ENCODE data around the gene CBX4.

The CBX4 gene

DNA sequence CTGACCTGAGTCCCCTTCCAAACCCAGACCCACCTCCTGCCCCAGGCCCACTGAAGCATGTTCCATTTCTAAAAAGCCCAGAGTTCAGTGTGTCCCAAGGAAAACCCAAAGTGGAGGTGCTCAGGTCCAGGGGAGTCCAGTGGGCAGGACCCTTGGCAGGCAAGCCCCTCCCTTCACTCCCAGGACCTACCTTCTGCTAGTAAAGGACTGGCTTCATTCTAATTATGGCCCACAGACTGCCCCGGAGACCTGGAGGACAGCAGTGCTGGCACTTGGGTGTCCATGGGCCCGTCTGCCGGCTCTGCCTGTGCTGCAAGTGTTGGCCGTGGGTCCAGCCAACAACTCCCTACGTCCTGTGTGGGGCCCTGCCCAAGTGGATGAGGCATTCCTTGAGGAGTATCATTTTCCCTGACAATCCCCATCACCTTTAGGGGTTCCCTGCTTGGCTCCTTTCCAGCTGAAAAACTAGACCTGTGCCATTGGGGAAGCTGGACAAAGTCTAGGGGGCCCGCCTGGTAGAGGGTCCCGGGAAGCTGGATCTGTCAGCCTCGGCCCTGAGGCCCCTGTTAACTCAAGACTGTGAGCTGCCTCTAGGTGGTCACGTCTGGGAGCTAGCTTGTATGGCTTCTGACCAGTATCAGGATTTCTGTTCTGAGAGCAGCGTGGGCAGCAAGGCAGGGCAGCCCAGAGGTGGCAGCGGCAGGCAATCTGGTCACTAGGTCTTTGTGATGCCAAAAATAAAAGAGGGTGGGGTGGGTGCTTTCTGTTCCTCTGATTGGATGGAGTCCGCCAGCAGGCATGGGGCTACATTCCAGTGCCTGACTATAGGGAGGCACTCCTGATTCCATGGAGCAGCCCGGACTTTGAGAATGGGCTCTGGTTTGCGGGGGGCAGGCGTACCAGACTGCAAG, 53.1 kb downstream of the CBX4 start:
- no peak for DNase-seq

DNA sequence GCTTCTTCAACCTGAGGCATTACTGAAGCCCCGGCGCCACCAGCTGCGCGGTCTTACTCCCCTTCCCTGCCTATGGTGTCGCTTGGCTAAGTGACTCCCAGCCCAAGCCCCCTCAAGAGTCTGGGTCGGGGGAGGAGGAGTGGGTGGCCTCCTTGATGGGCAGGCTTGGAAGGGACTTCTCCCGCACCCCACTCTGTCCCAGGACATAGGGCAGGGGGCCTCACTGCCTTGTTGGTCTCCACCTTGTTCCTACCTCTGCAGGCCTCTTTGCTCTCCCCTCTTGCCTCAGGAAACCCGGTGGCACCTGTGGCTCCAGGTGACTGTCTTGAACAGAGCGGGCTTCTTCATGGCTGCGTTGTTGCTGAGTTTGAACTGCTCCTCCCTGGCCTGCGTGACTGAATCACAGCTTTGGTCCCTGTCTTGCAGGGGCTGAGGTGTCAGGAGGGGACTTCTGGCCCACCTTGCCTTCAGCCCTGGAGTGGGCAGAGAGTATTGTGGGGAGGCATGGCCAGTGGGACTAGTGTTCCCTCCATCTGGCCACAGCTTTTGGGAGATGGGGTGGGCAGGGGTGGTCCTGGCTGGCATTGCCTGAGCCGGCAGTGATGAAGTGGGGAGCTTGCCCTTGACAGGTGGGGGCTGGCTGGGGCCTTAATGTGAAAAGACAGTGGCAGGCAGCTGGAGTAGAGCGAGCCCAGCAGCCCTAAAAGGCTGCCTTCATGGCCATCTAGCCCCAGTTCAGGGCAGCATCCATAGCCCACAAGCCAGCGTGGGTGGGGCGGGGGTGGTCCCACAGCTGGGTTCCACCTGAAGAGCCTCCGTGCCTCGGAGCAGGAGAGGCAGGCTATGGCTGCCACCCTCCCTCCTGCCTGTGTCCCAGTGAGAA, 54.0 kb downstream of the CBX4 start:
- DNase-seq, result no peak

DNA sequence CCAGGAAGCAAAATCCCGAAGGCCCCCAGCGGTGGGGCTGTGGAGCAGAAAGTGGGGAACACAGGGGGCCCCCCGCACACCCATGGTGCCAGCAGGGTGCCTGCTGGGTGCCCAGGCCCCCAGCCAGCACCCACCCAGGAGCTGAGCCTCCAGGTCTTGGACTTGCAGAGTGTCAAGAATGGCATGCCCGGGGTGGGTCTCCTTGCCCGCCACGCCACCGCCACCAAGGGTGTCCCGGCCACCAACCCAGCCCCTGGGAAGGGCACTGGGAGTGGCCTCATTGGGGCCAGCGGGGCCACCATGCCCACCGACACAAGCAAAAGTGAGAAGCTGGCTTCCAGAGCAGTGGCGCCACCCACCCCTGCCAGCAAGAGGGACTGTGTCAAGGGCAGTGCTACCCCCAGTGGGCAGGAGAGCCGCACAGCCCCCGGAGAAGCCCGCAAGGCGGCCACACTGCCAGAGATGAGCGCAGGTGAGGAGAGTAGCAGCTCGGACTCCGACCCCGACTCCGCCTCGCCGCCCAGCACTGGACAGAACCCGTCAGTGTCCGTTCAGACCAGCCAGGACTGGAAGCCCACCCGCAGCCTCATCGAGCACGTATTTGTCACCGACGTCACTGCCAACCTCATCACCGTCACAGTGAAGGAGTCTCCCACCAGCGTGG, 54.8 kb downstream of the CBX4 start:
- no peak for DNase-seq

DNA sequence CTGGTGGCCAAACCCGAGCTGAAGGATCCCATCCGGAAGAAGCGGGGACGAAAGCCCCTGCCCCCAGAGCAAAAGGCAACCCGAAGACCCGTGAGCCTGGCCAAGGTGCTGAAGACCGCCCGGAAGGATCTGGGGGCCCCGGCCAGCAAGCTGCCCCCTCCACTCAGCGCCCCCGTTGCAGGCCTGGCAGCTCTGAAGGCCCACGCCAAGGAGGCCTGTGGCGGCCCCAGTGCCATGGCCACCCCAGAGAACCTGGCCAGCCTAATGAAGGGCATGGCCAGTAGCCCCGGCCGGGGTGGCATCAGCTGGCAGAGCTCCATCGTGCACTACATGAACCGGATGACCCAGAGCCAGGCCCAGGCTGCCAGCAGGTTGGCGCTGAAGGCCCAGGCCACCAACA, 55.3 kb downstream of the CBX4 start:
- DNase-seq, result no peak

Data from NCI-H82 (cell line).